ENCODE results near the gene TIMP1. TPM values are rescaled to one million over a fixed set of nuclear protein-coding genes. Genes with fewer than 3 reads are reported as not detected.

The TIMP1 gene
- polyA plus RNA-seq, 1 donor (not counting 4 experiments of a cell fraction or from before 2014, with no cell fraction given): 151 TPM

DNA sequence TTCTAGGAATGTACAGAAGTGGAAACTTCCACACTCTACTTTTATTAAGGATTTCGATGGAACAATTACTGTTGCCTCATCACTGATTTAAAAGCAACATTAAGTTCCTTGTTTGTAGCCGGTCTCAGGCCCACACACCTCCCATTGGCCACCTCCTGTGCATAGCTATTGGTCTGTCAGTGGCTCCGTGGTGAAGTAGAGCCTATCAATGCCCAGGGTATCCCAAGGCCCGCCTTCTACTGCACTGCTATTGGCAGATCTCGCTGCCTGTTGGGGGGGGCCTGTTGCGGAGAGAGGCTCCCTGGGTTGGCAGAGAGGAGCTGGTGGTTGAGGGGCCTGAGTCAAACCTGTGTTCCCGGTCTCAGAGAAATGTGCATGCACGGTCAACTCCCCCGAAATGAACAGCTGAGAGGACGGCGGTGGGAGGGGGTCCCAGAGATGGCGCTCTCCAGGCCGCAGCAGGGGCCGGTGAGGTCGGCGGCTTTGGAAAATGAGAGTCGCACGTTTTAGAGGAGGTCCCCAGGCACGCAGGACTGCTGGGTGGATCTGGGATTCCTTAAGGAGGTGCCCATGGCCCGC, 26.1 kb upstream of the TIMP1 start:
- Histone ChIP-seq H3K4me3 (ENCODE audit: control insufficient read depth in 2 of 3, extremely low read depth in 1 of 3, insufficient read depth in 2 of 3, low read depth in 1 of 3, low read length in 3 of 3) (peak overlapping the region; percentile 22 to 51 (median 32)), H3K79me2 (ENCODE audit: control insufficient read depth, insufficient read depth, low read length) (no peaks in the 10 kb centered on the region), H3K9me1 (ENCODE audit: control insufficient read depth, extremely low read depth, insufficient read depth, low read length) (no peaks in the 10 kb centered on the region), H3K9me3 (ENCODE audit: control insufficient read depth, low read depth, low read length) (no peaks in the 10 kb centered on the region), H4K20me1 (ENCODE audit: control insufficient read depth, extremely low read depth, insufficient read depth, low read length) (no peaks in the 10 kb centered on the region), H3K36me3 (ENCODE audit: control insufficient read depth in 2 of 2, extremely low read depth in 1 of 2, insufficient read depth in 2 of 2, low read length in 2 of 2) (no peaks in the 10 kb centered on the region), H3K9ac (ENCODE audit: control insufficient read depth, extremely low read depth, insufficient read depth, low read length) (peak overlapping the region; percentile 68), H3K27ac (ENCODE audit: control insufficient read depth, insufficient read depth, low read length) (peak overlapping the region; percentile 59), H3K4me1 (ENCODE audit: control insufficient read depth, extremely low read depth, insufficient read depth, low read length) (no peaks in the 10 kb centered on the region), H3K27me3 (ENCODE audit: control insufficient read depth, extremely low read depth, insufficient read depth, low read length) (no peaks in the 10 kb centered on the region), H3K4me2 (ENCODE audit: control insufficient read depth, extremely low read depth, insufficient read depth, low read depth, low read length) (peak overlapping the region; percentile 43), H2AFZ (ENCODE audit: control insufficient read depth, low read length) (peak overlapping the region; percentile 33)
- DNase-seq (ENCODE audit: low read depth, low spot score) (peak; percentile 69), FAIRE-seq (peak; percentile 60)
- dilution Hi-C loops (cut with MboI; ENCODE audit: extremely low pct_ligation_motif_present, low sequenced_read_pairs): no loop called here
- TF ChIP-seq EZH2 (IDR thresholded peaks at IDR 0.05; ENCODE audit: low read length): no peak
- TF ChIP-seq, protein P1, sequence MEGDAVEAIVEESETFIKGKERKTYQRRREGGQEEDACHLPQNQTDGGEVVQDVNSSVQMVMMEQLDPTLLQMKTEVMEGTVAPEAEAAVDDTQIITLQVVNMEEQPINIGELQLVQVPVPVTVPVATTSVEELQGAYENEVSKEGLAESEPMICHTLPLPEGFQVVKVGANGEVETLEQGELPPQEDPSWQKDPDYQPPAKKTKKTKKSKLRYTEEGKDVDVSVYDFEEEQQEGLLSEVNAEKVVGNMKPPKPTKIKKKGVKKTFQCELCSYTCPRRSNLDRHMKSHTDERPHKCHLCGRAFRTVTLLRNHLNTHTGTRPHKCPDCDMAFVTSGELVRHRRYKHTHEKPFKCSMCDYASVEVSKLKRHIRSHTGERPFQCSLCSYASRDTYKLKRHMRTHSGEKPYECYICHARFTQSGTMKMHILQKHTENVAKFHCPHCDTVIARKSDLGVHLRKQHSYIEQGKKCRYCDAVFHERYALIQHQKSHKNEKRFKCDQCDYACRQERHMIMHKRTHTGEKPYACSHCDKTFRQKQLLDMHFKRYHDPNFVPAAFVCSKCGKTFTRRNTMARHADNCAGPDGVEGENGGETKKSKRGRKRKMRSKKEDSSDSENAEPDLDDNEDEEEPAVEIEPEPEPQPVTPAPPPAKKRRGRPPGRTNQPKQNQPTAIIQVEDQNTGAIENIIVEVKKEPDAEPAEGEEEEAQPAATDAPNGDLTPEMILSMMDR (optimal IDR thresholded peaks at IDR 0.05 in 1 of 3, IDR thresholded peaks at IDR 0.05 in 1 of 3, conservative IDR thresholded peaks at IDR 0.05 in 1 of 3; ENCODE audit: extremely low read depth in 1 of 3, insufficient read depth in 2 of 3, low read length in 3 of 3): no peak

DNA sequence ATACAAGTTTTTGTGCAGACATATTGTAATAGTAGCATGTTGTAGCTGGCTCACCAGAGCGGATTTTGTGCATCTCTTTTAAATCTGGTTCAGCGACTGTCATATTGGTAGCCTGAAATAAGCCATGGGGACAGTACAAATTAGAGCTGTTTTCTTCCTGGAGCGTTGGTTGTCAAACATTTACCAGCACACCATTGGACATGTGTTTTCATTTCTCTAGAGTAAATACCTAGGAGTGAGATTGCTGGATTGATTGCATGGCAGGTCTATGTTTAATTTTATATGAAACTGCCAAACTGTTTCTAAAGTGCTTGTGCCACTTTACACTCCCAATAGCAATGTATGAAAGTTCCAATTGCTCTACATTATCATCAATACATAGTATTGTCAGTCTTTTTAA, 23.8 kb upstream of the TIMP1 start:
- Histone ChIP-seq H3K4me3 (ENCODE audit: control insufficient read depth in 2 of 3, extremely low read depth in 1 of 3, insufficient read depth in 2 of 3, low read depth in 1 of 3, low read length in 3 of 3) (no peak overlapping the region), H3K9me3 (ENCODE audit: control insufficient read depth, low read depth, low read length) (no peaks in the 10 kb centered on the region), H3K79me2 (ENCODE audit: control insufficient read depth, insufficient read depth, low read length) (peaks cover 15% of the 10 kb centered on the region), H3K9me1 (ENCODE audit: control insufficient read depth, extremely low read depth, insufficient read depth, low read length) (no peaks in the 10 kb centered on the region), H3K27me3 (ENCODE audit: control insufficient read depth, extremely low read depth, insufficient read depth, low read length) (no peaks in the 10 kb centered on the region), H4K20me1 (ENCODE audit: control insufficient read depth, extremely low read depth, insufficient read depth, low read length) (no peaks in the 10 kb centered on the region), H3K4me1 (ENCODE audit: control insufficient read depth, extremely low read depth, insufficient read depth, low read length) (peaks cover 4% of the 10 kb centered on the region), H3K9ac (ENCODE audit: control insufficient read depth, extremely low read depth, insufficient read depth, low read length) (no peak overlapping the region), H3K4me2 (ENCODE audit: control insufficient read depth, extremely low read depth, insufficient read depth, low read depth, low read length) (no peak overlapping the region), H3K36me3 (ENCODE audit: control insufficient read depth in 2 of 2, extremely low read depth in 1 of 2, insufficient read depth in 2 of 2, low read length in 2 of 2) (no peaks in the 10 kb centered on the region), H3K27ac (ENCODE audit: control insufficient read depth, insufficient read depth, low read length) (no peak overlapping the region), H2AFZ (ENCODE audit: control insufficient read depth, low read length) (no peak overlapping the region)
- dilution Hi-C loops (cut with MboI; ENCODE audit: extremely low pct_ligation_motif_present, low sequenced_read_pairs): no loop called here
- no peak for TF ChIP-seq EZH2 (IDR thresholded peaks at IDR 0.05; ENCODE audit: low read length)
- TF ChIP-seq, protein P1 (optimal IDR thresholded peaks at IDR 0.05 in 1 of 3, IDR thresholded peaks at IDR 0.05 in 1 of 3, conservative IDR thresholded peaks at IDR 0.05 in 1 of 3; ENCODE audit: extremely low read depth in 1 of 3, insufficient read depth in 2 of 3, low read length in 3 of 3): no peak
- no peak for DNase-seq (ENCODE audit: low read depth, low spot score)
- no peak for FAIRE-seq
